ENCODE results near the gene SELENOS.

DNA sequence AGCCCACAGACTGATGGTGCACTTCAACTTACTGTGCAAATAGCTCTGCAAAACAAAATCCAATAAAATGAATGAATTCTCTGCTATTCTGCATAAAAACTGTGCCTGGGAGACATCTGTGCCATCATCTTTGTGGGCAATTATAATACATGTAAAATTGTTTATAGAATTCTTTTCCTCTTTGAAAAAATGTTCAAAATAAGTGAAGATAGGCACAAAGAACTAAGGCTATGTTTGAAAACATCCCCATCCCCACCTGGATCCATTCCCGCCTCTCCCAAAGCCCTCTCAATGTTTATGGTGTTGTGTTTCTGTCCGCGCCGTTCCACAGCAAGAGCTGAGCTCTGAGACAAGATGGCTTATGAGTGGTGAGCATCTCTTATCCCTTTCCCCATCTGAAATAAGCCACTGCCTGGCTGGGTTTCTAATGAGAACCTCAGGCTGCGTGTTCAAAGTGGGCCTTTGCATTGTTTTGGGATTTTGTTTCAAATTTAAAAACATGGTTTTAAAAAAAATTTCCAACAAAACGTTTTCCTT is 40.1 kb upstream of the SELENOS start:
- TF ChIP-seq POLR2AphosphoS5 (IDR thresholded peaks at IDR 0.05; ENCODE audit: low read depth, low read length) = no peak
- TF ChIP-seq POLR2A (IDR thresholded peaks at IDR 0.05; ENCODE audit: low read depth, low read length) = no peak

Data from GM12892 (cell line).